ENCODE data around the gene NMD3. TPM values are rescaled to one million over a fixed set of nuclear protein-coding genes. Genes with fewer than 3 reads are reported as not detected.

The NMD3 gene
- total and polyA plus RNA-seq, 2 of the 13 experiments (the other 11 are each of a cell fraction or from before 2014, with no cell fraction given) = 44.2 to 55.2 TPM

GRCh38 chr3:161217496-161217895 lies 3.6 kb upstream of the NMD3 start (continued):
- TF ChIP-seq E2F5 (CRISPR knock-in tag; conservative IDR thresholded peaks at IDR 0.05) (no peak), ZBTB2 (CRISPR knock-in tag; IDR thresholded peaks at IDR 0.05; ENCODE audit: low read depth) (no peak), HNRNPH1 (optimal IDR thresholded peaks at IDR 0.05; ENCODE audit: low read depth, low read length) (no peak), KDM6A (CRISPR knock-in tag; IDR thresholded peaks at IDR 0.05; ENCODE audit: low read depth) (no peak), HINFP (CRISPR knock-in tag; IDR thresholded peaks at IDR 0.05; ENCODE audit: low read depth) (no peak), CSRNP1 (CRISPR knock-in tag; IDR thresholded peaks at IDR 0.05) (no peak), CSRNP2 (CRISPR knock-in tag; conservative IDR thresholded peaks at IDR 0.05; ENCODE audit: low read depth) (no peak), GMEB1 (CRISPR knock-in tag; IDR thresholded peaks at IDR 0.05; ENCODE audit: borderline replicate concordance) (no peak), ZNF160 (CRISPR knock-in tag; IDR thresholded peaks at IDR 0.05) (no peak), POGZ (CRISPR knock-in tag; IDR thresholded peaks at IDR 0.05) (peak; percentile 60), HBP1 (CRISPR knock-in tag; IDR thresholded peaks at IDR 0.05; ENCODE audit: low read depth) (no peak), ZNF18 (CRISPR knock-in tag; IDR thresholded peaks at IDR 0.05; ENCODE audit: insufficient replicate concordance) (no peak), MAF1 (CRISPR knock-in tag; IDR thresholded peaks at IDR 0.05; ENCODE audit: borderline replicate concordance) (no peak), THRA (CRISPR knock-in tag; IDR thresholded peaks at IDR 0.05; ENCODE audit: borderline replicate concordance) (peak; percentile 28; the same call in 1 of the 2 replicates)
